Measurements from ENCODE around the gene ABHD2. TPM values are rescaled to one million over a fixed set of nuclear protein-coding genes. Genes with fewer than 3 reads are reported as not detected.

The ABHD2 gene
- total RNA-seq, 1 experiment from 2014 or later: 15.6 TPM

- no peak overlapping the region for H2AK5ac ChIP-seq (ENCODE audit: insufficient read length, low read length)
- DNase-seq: no peak
- H3K4me1 ChIP-seq (ENCODE audit: insufficient read depth, low read length): 0 out of 2 replicates have a peak, but pooled peaks cover 2% of the 10 kb centered on the region
- H2BK20ac ChIP-seq (ENCODE audit: low read depth, low read length, poor library complexity, severe bottlenecking): no peak overlapping the region
- no peaks in the 10 kb centered on the region for H4K20me1 ChIP-seq (ENCODE audit: control insufficient read depth, insufficient read depth, insufficient read length)
- no peaks in the 10 kb centered on the region for H3K79me2 ChIP-seq (ENCODE audit: insufficient read depth, low read length)
- H3K4me3 Mint-ChIP-seq: no peak overlapping the region
- H3K9ac ChIP-seq (ENCODE audit: extremely low read depth, insufficient read length, low read length): no peak overlapping the region
- H3K27ac ChIP-seq (ENCODE audit: insufficient read length, low read depth, low read length): no peak overlapping the region
- no peak overlapping the region for H4K5ac ChIP-seq (ENCODE audit: insufficient read length, low read depth, low read length)
- no peak overlapping the region for H3K56ac ChIP-seq (ENCODE audit: insufficient read length, low read depth, low read length)
- no peaks in the 10 kb centered on the region for H3K27me3 Mint-ChIP-seq (ENCODE audit: low read depth)
- H3K9me3 ChIP-seq (ENCODE audit: control insufficient read depth, low read depth, low read length): no peaks in the 10 kb centered on the region
- H2BK5ac ChIP-seq (ENCODE audit: insufficient read length, low read length): no peak overlapping the region
- H3K4me2 ChIP-seq (ENCODE audit: insufficient read depth, insufficient read length, low read length): no peak overlapping the region
- H3K27ac Mint-ChIP-seq: no peak overlapping the region
- H2BK12ac ChIP-seq (ENCODE audit: insufficient read length, low read depth, low read length): no peak overlapping the region
- no peaks in the 10 kb centered on the region for H3K9me3 Mint-ChIP-seq
- H2BK120ac ChIP-seq (ENCODE audit: low read depth, low read length, poor library complexity, severe bottlenecking): no peak overlapping the region
- no peak overlapping the region for H4K8ac ChIP-seq (replicated peaks; ENCODE audit: insufficient read length, low read depth, low read length)
- H2BK15ac ChIP-seq (ENCODE audit: low read depth, low read length): no peak overlapping the region
- H3K27me3 ChIP-seq (ENCODE audit: insufficient read depth, low read length): no peaks in the 10 kb centered on the region
- no peak overlapping the region for H3K23ac ChIP-seq (ENCODE audit: insufficient read length, low read depth, low read length)
- H4K91ac ChIP-seq (ENCODE audit: insufficient read length, low read depth, low read length): no peak overlapping the region
- no peak overlapping the region for H3K14ac ChIP-seq (ENCODE audit: insufficient read depth, low read length)
- no peak overlapping the region for H3K4ac ChIP-seq (ENCODE audit: low read depth, low read length)
- TF ChIP-seq, protein P1, sequence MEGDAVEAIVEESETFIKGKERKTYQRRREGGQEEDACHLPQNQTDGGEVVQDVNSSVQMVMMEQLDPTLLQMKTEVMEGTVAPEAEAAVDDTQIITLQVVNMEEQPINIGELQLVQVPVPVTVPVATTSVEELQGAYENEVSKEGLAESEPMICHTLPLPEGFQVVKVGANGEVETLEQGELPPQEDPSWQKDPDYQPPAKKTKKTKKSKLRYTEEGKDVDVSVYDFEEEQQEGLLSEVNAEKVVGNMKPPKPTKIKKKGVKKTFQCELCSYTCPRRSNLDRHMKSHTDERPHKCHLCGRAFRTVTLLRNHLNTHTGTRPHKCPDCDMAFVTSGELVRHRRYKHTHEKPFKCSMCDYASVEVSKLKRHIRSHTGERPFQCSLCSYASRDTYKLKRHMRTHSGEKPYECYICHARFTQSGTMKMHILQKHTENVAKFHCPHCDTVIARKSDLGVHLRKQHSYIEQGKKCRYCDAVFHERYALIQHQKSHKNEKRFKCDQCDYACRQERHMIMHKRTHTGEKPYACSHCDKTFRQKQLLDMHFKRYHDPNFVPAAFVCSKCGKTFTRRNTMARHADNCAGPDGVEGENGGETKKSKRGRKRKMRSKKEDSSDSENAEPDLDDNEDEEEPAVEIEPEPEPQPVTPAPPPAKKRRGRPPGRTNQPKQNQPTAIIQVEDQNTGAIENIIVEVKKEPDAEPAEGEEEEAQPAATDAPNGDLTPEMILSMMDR (conservative IDR thresholded peaks at IDR 0.05): no peak
- no peaks in the 10 kb centered on the region for H3K23me2 ChIP-seq (ENCODE audit: insufficient read length, low read depth, low read length, poor library complexity, severe bottlenecking)
- H3K18ac ChIP-seq (ENCODE audit: insufficient read length, low read depth, low read length): no peak overlapping the region
- H3K4me1 Mint-ChIP-seq: peaks cover 11 to 13% of the 10 kb centered on the region in 2 experiments
- no peak overlapping the region for H2AFZ ChIP-seq (ENCODE audit: low read length)
- H3T11ph ChIP-seq (ENCODE audit: low read length): no peak overlapping the region
- H3K36me3 Mint-ChIP-seq (ENCODE audit: insufficient read depth in 1 of 3, low read depth in 3 of 3): peaks cover 0 to 4% (median 2%) of the 10 kb centered on the region in 3 experiments; a peak in 3 of 7 replicates
- WGBS (ENCODE audit: extremely low coverage, insufficient read length, low lambda C conversion rate): no CpG with 5 or more reads among the region's 6 CpGs
- no peaks in the 10 kb centered on the region for H3K79me1 ChIP-seq (ENCODE audit: insufficient read depth, low read depth, low read length, poor library complexity, severe bottlenecking)
These were observed 37.8 kb downstream of the ABHD2 start for GRCh38 chr15:89126009-89126408.
